ENCODE data around the gene NEK11. TPM values are rescaled to one million over a fixed set of nuclear protein-coding genes. Genes with fewer than 3 reads are reported as not detected.

NEK11 gene
- total and polyA plus RNA-seq, 2 donors (not counting 3 experiments of a cell fraction or from before 2014, with no cell fraction given): 1.7 to 4.3 TPM

GRCh38 chr3:131393868-131394267, 367.2 kb downstream of the NEK11 start:
- Histone ChIP-seq H3K4me2 (ENCODE audit: insufficient read depth, low read length) (no peak overlapping the region), H3K4me1 (ENCODE audit: control insufficient read depth, extremely low read depth, insufficient read depth, low read length) (peaks cover 6% of the 10 kb centered on the region), H3K9me3 (replicated peaks; ENCODE audit: control insufficient read depth, insufficient read depth, low read length) (no peaks in the 10 kb centered on the region), H3K27ac (ENCODE audit: insufficient read depth, low read depth, low read length) (no peak overlapping the region), H3K36me3 (ENCODE audit: control insufficient read depth in 2 of 2, extremely low read depth in 1 of 2, insufficient read depth in 2 of 2, low read length in 2 of 2) (no peaks in the 10 kb centered on the region), H3K27me3 (ENCODE audit: control insufficient read depth in 2 of 2, insufficient read depth in 2 of 2, low read length in 2 of 2) (no peaks in the 10 kb centered on the region), H3K79me2 (ENCODE audit: control insufficient read depth, insufficient read depth, low read length) (no peaks in the 10 kb centered on the region), H3K9ac (replicated peaks; ENCODE audit: extremely low read depth, insufficient read depth, low read length) (no peak overlapping the region), H4K20me1 (replicated peaks; ENCODE audit: control insufficient read depth, extremely low read depth, insufficient read depth, low read length) (no peaks in the 10 kb centered on the region), H3K9me1 (replicated peaks; ENCODE audit: control insufficient read depth, extremely low read depth, insufficient read depth, low read length) (no peaks in the 10 kb centered on the region), H3K4me3 (replicated peaks in 1 of 3; ENCODE audit: insufficient read depth in 1 of 3, low read depth in 1 of 3, low read length in 3 of 3) (no peak overlapping the region), H2AFZ (ENCODE audit: low read depth, low read length) (no peak overlapping the region)
- no peak for FAIRE-seq
- intact Hi-C loops (cut with micrococcal nuclease) (no loop called here), dilution Hi-C loops (cut with MboI; ENCODE audit: extremely low pct_ligation_motif_present, low sequenced_read_pairs) (no loop called here)
- TF ChIP-seq JUN (IDR thresholded peaks at IDR 0.05; ENCODE audit: borderline replicate concordance, insufficient read depth, insufficient read length, low read depth) (no peak), FOS (IDR thresholded peaks at IDR 0.05; ENCODE audit: borderline replicate concordance, insufficient read depth, low read length) (no peak), POLR2A (IDR thresholded peaks at IDR 0.05; ENCODE audit: low read depth, low read length) (no peak), EZH2 (IDR thresholded peaks at IDR 0.05; ENCODE audit: borderline replicate concordance, low read depth, low read length, severe bottlenecking) (no peak), GATA2 (IDR thresholded peaks at IDR 0.05; ENCODE audit: insufficient read depth, insufficient read length, low read depth, low read length) (no peak), MYC (IDR thresholded peaks at IDR 0.05; ENCODE audit: low read depth, low read length) (no peak), POLR2AphosphoS5 (IDR thresholded peaks at IDR 0.05; ENCODE audit: insufficient read depth, low read depth, low read length) (no peak)
- TF ChIP-seq, protein P1, sequence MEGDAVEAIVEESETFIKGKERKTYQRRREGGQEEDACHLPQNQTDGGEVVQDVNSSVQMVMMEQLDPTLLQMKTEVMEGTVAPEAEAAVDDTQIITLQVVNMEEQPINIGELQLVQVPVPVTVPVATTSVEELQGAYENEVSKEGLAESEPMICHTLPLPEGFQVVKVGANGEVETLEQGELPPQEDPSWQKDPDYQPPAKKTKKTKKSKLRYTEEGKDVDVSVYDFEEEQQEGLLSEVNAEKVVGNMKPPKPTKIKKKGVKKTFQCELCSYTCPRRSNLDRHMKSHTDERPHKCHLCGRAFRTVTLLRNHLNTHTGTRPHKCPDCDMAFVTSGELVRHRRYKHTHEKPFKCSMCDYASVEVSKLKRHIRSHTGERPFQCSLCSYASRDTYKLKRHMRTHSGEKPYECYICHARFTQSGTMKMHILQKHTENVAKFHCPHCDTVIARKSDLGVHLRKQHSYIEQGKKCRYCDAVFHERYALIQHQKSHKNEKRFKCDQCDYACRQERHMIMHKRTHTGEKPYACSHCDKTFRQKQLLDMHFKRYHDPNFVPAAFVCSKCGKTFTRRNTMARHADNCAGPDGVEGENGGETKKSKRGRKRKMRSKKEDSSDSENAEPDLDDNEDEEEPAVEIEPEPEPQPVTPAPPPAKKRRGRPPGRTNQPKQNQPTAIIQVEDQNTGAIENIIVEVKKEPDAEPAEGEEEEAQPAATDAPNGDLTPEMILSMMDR (IDR thresholded peaks at IDR 0.05; ENCODE audit: extremely low read depth in 1 of 2, insufficient read depth in 1 of 2, low read depth in 1 of 2, low read length in 2 of 2): no peak
- TF ChIP-seq, protein P2, sequence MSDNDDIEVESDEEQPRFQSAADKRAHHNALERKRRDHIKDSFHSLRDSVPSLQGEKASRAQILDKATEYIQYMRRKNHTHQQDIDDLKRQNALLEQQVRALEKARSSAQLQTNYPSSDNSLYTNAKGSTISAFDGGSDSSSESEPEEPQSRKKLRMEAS (IDR thresholded peaks at IDR 0.05; ENCODE audit: insufficient read depth, insufficient read length): no peak
- POLR2A ChIA-PET: no interaction called here
- CTCF ChIA-PET: no interaction called here
- DNase-seq (ENCODE audit: low read depth, low spot score): no peak
- no TSS peak for BruUV-seq (replicated peaks)
